ENCODE results near the gene CENATAC. TPM values are rescaled to one million over a fixed set of nuclear protein-coding genes. Genes with fewer than 3 reads are reported as not detected.
A peak's percentile ranks its signal among the peaks of the same experiment; 100 is the strongest.

The CENATAC gene
- total and polyA plus RNA-seq, 9 of the 15 experiments (the other 6 are each of a cell fraction or from before 2014, with no cell fraction given), result 2.4 to 25.5 (median 13.7) TPM

DNA sequence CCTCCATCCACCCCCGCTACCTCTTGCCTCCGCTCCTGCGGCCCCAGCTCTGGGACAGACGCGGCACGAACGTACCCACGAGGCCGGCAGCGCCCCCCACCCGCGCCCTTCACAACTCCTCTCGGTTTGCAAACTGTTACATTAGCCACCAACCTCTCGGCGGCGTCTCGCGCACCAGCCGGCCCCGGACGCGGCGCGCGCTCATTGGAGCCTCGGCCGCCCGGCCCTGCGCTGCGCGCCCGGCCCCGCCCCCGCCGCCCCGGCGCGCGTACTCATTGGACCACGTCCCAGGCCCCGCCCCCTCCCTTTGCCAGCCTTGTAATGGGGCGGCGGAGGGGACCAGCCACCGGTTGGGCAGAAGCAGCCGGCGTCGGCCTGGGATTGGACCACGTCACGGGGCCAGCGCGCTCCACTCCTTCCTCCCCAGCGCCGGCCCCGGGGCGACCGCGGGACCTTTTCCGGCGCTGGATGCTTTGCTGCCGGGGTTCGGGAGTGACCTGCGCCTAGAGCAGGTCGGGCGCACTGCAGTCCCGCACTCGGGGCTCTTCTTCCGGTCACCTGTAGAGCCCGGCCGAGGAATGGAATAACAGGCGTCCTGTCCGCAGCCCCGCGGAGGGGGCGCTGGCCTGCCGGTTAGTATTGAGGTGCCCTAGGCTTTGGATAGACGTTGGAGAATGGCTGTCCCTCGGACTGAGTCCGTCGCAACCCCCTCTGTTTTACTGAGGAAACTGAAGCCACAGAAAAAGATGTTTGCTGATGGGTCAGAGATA lies 59.2 kb downstream of the CENATAC start, which contains the start of gene HYOU1 (continued):
- no peak for TF ChIP-seq ASH1L (IDR thresholded peaks at IDR 0.05; ENCODE audit: borderline replicate concordance, low read depth, partially characterized antibody)
- TF ChIP-seq MBD2 (IDR thresholded peaks at IDR 0.05; ENCODE audit: borderline replicate concordance, low read depth), result peak; percentile 56; the same call in 1 of the 2 replicates
- TF ChIP-seq WHSC1 (IDR thresholded peaks at IDR 0.05; ENCODE audit: low read length), result no peak
- no peak for TF ChIP-seq RNF2 (IDR thresholded peaks at IDR 0.05)
- peak; percentile 78 for TF ChIP-seq ZFP36 (IDR thresholded peaks at IDR 0.05; ENCODE audit: low read depth, low read length, partially characterized antibody)
- peak in 1 of 2 experiments; percentile 44; a peak in 2 of 4 replicates for TF ChIP-seq FOXK2 (conservative IDR thresholded peaks at IDR 0.05 in 1 of 2, IDR thresholded peaks at IDR 0.05 in 1 of 2; ENCODE audit: low read depth in 2 of 2)
- TF ChIP-seq, protein P1, sequence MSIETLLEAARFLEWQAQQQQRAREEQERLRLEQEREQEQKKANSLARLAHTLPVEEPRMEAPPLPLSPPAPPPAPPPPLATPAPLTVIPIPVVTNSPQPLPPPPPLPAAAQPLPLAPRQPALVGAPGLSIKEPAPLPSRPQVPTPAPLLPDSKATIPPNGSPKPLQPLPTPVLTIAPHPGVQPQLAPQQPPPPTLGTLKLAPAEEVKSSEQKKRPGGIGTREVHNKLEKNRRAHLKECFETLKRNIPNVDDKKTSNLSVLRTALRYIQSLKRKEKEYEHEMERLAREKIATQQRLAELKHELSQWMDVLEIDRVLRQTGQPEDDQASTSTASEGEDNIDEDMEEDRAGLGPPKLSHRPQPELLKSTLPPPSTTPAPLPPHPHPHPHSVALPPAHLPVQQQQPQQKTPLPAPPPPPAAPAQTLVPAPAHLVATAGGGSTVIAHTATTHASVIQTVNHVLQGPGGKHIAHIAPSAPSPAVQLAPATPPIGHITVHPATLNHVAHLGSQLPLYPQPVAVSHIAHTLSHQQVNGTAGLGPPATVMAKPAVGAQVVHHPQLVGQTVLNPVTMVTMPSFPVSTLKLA (conservative IDR thresholded peaks at IDR 0.05), result peak; percentile 73 to 86
- TF ChIP-seq TAF1 (IDR thresholded peaks at IDR 0.05; ENCODE audit: control insufficient read depth, extremely low read depth, insufficient read depth, low read length, severe bottlenecking), result peak; percentile 72
- no peak for TF ChIP-seq KHSRP (IDR thresholded peaks at IDR 0.05)
- no peak for TF ChIP-seq NFE2L1 (tag; IDR thresholded peaks at IDR 0.05; ENCODE audit: borderline replicate concordance, low read depth)
- TF ChIP-seq, protein P2, sequence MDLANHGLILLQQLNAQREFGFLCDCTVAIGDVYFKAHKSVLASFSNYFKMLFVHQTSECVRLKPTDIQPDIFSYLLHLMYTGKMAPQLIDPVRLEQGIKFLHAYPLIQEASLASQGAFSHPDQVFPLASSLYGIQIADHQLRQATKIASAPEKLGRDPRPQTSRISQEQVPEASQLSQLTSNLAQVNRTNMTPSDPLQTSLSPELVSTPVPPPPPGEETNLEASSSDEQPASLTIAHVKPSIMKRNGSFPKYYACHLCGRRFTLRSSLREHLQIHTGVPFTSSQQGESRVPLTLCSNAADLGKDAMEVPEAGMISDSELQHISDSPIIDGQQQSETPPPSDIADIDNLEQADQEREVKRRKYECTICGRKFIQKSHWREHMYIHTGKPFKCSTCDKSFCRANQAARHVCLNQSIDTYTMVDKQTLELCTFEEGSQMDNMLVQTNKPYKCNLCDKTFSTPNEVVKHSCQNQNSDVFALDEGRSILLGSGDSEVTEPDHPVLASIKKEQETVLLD (IDR thresholded peaks at IDR 0.05), result peak; percentile 70
- TF ChIP-seq CXXC5 (CRISPR knock-in tag; IDR thresholded peaks at IDR 0.05), result peak; percentile 80
- TF ChIP-seq, protein P3, sequence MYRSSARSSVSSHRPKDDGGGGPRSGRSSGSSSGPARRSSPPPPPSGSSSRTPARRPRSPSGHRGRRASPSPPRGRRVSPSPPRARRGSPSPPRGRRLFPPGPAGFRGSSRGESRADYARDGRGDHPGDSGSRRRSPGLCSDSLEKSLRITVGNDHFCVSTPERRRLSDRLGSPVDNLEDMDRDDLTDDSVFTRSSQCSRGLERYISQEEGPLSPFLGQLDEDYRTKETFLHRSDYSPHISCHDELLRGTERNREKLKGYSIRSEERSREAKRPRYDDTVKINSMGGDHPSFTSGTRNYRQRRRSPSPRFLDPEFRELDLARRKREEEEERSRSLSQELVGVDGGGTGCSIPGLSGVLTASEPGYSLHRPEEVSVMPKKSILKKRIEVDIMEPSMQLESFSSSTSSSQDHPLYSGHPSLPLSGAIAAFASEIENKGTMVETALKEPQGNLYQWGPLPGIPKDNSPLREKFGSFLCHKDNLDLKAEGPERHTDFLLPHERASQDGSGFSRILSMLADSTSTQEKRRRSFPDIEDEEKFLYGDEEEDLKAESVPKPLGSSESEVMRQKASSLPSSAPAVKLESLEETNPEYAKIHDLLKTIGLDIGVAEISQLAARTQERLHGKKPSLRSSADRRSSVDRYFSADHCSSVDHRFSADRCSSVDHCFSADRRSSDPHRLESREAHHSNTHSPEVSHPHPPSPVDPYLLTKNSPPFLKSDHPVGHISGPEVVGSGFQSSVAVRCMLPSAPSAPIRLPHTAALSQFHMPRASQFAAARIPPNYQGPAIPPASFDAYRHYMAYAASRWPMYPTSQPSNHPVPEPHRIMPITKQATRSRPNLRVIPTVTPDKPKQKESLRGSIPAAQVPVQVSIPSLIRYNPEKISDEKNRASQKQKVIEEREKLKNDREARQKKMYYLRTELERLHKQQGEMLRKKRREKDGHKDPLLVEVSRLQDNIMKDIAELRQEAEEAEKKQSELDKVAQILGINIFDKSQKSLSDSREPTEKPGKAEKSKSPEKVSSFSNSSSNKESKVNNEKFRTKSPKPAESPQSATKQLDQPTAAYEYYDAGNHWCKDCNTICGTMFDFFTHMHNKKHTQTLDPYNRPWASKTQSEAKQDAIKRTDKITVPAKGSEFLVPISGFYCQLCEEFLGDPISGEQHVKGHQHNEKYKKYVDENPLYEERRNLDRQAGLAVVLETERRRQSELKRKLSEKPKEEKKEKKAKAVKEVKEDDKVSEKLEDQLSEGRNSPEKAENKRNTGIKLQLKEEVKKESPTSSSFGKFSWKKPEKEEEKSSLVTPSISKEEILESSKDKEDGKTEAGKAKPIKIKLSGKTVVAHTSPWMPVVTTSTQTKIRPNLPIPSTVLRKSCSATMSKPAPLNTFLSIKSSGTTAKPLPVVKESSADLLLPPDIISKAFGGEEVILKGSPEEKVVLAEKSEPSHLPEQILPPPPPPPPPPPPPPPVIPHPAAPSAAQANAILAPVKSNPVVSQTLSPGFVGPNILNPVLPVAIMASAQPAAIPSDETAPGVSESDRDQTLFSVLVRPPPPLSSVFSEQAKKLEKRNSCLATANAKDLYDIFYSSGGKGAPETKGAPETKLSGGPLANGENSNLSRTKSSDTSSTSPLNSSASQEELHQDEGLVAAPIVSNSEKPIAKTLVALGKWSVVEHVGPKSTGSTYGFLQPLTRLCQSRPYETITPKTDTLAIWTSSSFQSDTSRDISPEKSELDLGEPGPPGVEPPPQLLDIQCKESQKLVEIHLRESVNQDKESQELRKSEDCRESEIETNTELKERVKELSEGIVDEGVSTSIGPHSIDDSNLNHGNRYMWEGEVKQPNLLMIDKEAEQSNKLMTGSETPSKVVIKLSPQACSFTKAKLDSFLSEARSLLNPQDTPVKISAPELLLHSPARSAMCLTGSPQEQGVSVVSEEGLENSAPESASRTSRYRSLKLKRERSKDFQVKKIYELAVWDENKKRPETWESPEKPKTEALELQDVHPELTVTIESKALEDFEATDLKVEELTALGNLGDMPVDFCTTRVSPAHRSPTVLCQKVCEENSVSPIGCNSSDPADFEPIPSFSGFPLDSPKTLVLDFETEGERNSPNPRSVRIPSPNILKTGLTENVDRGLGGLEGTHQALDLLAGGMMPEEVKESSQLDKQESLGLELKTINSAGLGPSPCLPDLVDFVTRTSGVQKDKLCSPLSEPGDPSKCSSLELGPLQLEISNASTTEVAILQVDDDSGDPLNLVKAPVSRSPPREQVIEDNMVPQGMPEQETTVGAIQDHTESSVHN (IDR thresholded peaks at IDR 0.05; ENCODE audit: borderline replicate concordance in 1 of 2, low read depth in 1 of 2), result no peak
- TF ChIP-seq GATAD2B (IDR thresholded peaks at IDR 0.05; ENCODE audit: borderline replicate concordance), result no peak
- no peak for TF ChIP-seq DDX20 (tag; IDR thresholded peaks at IDR 0.05; ENCODE audit: low read depth)
- peak; percentile 94 for TF ChIP-seq EP400 (IDR thresholded peaks at IDR 0.05)
